ENCODE results near the gene CAVIN3. TPM values are rescaled to one million over a fixed set of nuclear protein-coding genes. Genes with fewer than 3 reads are reported as not detected.

Gene CAVIN3
- total RNA-seq, 1 experiment from 2014 or later: 18.6 TPM

- Histone ChIP-seq H2AFZ (ENCODE audit: low read depth, low read length, poor library complexity, severe bottlenecking) (peak overlapping the region; percentile 41), H3K27ac (ENCODE audit: low read depth, low read length) (peak overlapping the region; percentile 94), H3K4me3 (replicated peaks in 1 of 2; ENCODE audit: low read depth in 1 of 2, low read length in 2 of 2) (peak overlapping the region in 1 of 2 experiments; percentile 64; a peak in 2 of 4 replicates), H3K9me2 (ENCODE audit: insufficient read depth) (no peaks in the 10 kb centered on the region), H4K20me1 (ENCODE audit: insufficient read depth) (no peaks in the 10 kb centered on the region), H3K4me2 (ENCODE audit: low read length) (peak overlapping the region; percentile 89), H3K36me3 (ENCODE audit: control insufficient read depth in 1 of 2, insufficient read depth in 2 of 2, low read length in 2 of 2) (no peaks in the 10 kb centered on the region), H3K4me1 (ENCODE audit: control insufficient read depth in 1 of 2, insufficient read depth in 2 of 2, low read length in 2 of 2) (peaks cover 36 to 47% of the 10 kb centered on the region in 2 experiments), H3K27me3 (ENCODE audit: insufficient read depth, low read length) (no peaks in the 10 kb centered on the region), H3K9me3 (ENCODE audit: control insufficient read depth in 1 of 2, insufficient read depth in 1 of 2, low read depth in 1 of 2, low read length in 2 of 2) (no peaks in the 10 kb centered on the region), H3K79me2 (ENCODE audit: insufficient read depth, low read length) (no peaks in the 10 kb centered on the region), H3K9ac (ENCODE audit: low read length) (peak overlapping the region; percentile 74)
- POLR2A ChIA-PET: no interaction called here
- DNase-seq (ENCODE audit: low read depth, low spot score) (no peak), ATAC-seq (no peak)
- intact Hi-C loops (cut with micrococcal nuclease): loop anchor here (10.0 kb wide), 1 partner anchor 637 kb away; the partner anchor contains the start of genes TRIM22 and TRIM5
- CTCF ChIA-PET: interaction anchor here (0.9 to 1.6 kb wide), 3 partner anchors 23 to 42 kb away, joined by 3 to 9 read pairs (median 7); no protein-coding TSS in a partner anchor
- TSS peak; percentile 61 for BruUV-seq (replicated peaks)
- RAD21 ChIA-PET (ENCODE audit: low non-redundant PET in 1 of 2, low total read pairs in 2 of 2, uncharacterized antibody in 2 of 2, unreplicated experiment in 2 of 2): no interaction called here
- TF ChIP-seq ZFX (IDR thresholded peaks at IDR 0.05) (no peak), RAD21 (IDR thresholded peaks at IDR 0.05; ENCODE audit: low read depth) (no peak), POLR2A (IDR thresholded peaks at IDR 0.05; ENCODE audit: borderline replicate concordance, extremely low read depth, insufficient read depth, insufficient read length) (no peak), SIN3A (IDR thresholded peaks at IDR 0.05; ENCODE audit: low read depth) (no peak), TCF7L2 (IDR thresholded peaks at IDR 0.05; ENCODE audit: borderline replicate concordance, extremely low read depth, insufficient read depth, insufficient read length) (no peak), POLR2AphosphoS5 (IDR thresholded peaks at IDR 0.05; ENCODE audit: low read depth, low read length) (no peak), CBX3 (IDR thresholded peaks at IDR 0.05; ENCODE audit: low read depth) (no peak), SP1 (IDR thresholded peaks at IDR 0.05; ENCODE audit: low read depth) (no peak), EZH2phosphoT487 (IDR thresholded peaks at IDR 0.05; ENCODE audit: borderline replicate concordance) (no peak), EGR1 (IDR thresholded peaks at IDR 0.05; ENCODE audit: low read depth) (no peak)
Measured at GRCh38 chr11:6321356-6321755, 1.1 kb upstream of the CAVIN3 start.

GRCh38 chr11:6319704-6320410, 444 bp downstream of the CAVIN3 start:
- peak overlapping the region; percentile 94 for H3K27ac ChIP-seq (ENCODE audit: low read depth, low read length)
- H3K4me2 ChIP-seq (ENCODE audit: low read length): peak overlapping the region; percentile 89
- H3K4me1 ChIP-seq (ENCODE audit: control insufficient read depth in 1 of 2, insufficient read depth in 2 of 2, low read length in 2 of 2): peaks cover 36 to 52% of the 10 kb centered on the region in 2 experiments
- DNase-seq (ENCODE audit: low read depth, low spot score) (peak; percentile 76), ATAC-seq (peak; percentile 83)
- no TSS peak for BruUV-seq (replicated peaks)
- no peaks in the 10 kb centered on the region for H4K20me1 ChIP-seq (ENCODE audit: insufficient read depth)
- CTCF ChIA-PET: interaction anchor here (1.0 to 1.7 kb wide), 4 partner anchors 34 to 69 kb away, joined by 6 to 18 read pairs (median 8); no protein-coding TSS in a partner anchor
- RAD21 ChIA-PET (ENCODE audit: low non-redundant PET in 1 of 2, low total read pairs in 2 of 2, uncharacterized antibody in 2 of 2, unreplicated experiment in 2 of 2): interaction anchor here in 1 of 2 experiments (1.2 kb wide), 1 partner anchor 34 kb away, joined by 3 read pairs; no protein-coding TSS in a partner anchor
- H3K4me3 ChIP-seq (replicated peaks in 1 of 2; ENCODE audit: low read depth in 1 of 2, low read length in 2 of 2): peak overlapping the region; percentile 49 to 64
- TF ChIP-seq POLR2A (IDR thresholded peaks at IDR 0.05; ENCODE audit: borderline replicate concordance, extremely low read depth, insufficient read depth, insufficient read length) (peak; percentile 71), TCF7L2 (IDR thresholded peaks at IDR 0.05; ENCODE audit: borderline replicate concordance, extremely low read depth, insufficient read depth, insufficient read length) (no peak), ZFX (IDR thresholded peaks at IDR 0.05) (peak; percentile 84), EZH2 (IDR thresholded peaks at IDR 0.05) (no peak), SRF (IDR thresholded peaks at IDR 0.05; ENCODE audit: low read depth) (no peak)
- TF ChIP-seq, protein P1, sequence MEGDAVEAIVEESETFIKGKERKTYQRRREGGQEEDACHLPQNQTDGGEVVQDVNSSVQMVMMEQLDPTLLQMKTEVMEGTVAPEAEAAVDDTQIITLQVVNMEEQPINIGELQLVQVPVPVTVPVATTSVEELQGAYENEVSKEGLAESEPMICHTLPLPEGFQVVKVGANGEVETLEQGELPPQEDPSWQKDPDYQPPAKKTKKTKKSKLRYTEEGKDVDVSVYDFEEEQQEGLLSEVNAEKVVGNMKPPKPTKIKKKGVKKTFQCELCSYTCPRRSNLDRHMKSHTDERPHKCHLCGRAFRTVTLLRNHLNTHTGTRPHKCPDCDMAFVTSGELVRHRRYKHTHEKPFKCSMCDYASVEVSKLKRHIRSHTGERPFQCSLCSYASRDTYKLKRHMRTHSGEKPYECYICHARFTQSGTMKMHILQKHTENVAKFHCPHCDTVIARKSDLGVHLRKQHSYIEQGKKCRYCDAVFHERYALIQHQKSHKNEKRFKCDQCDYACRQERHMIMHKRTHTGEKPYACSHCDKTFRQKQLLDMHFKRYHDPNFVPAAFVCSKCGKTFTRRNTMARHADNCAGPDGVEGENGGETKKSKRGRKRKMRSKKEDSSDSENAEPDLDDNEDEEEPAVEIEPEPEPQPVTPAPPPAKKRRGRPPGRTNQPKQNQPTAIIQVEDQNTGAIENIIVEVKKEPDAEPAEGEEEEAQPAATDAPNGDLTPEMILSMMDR (IDR thresholded peaks at IDR 0.05 in 2 of 3, conservative IDR thresholded peaks at IDR 0.05 in 1 of 3; ENCODE audit: borderline replicate concordance in 1 of 3, insufficient read depth in 1 of 3, low read depth in 2 of 3, low read length in 2 of 3): no peak
- TF ChIP-seq, protein P2, sequence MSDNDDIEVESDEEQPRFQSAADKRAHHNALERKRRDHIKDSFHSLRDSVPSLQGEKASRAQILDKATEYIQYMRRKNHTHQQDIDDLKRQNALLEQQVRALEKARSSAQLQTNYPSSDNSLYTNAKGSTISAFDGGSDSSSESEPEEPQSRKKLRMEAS (IDR thresholded peaks at IDR 0.05): peak; percentile 72
- H3K27me3 ChIP-seq (ENCODE audit: insufficient read depth, low read length): no peaks in the 10 kb centered on the region
- no peak overlapping the region for H2AFZ ChIP-seq (ENCODE audit: low read depth, low read length, poor library complexity, severe bottlenecking)
- no peaks in the 10 kb centered on the region for H3K9me3 ChIP-seq (ENCODE audit: control insufficient read depth in 1 of 2, insufficient read depth in 1 of 2, low read depth in 1 of 2, low read length in 2 of 2)
- intact Hi-C loops (cut with micrococcal nuclease): loop anchor here (10.0 kb wide), 1 partner anchor 635 kb away; the partner anchor contains the start of genes TRIM22 and TRIM5
- no peaks in the 10 kb centered on the region for H3K9me2 ChIP-seq (ENCODE audit: insufficient read depth)
- POLR2A ChIA-PET: interaction anchor here (1.0 kb wide), 1 partner anchor 25 kb away, joined by 3 read pairs; no protein-coding TSS in a partner anchor
- no peaks in the 10 kb centered on the region for H3K79me2 ChIP-seq (ENCODE audit: insufficient read depth, low read length)
- no peaks in the 10 kb centered on the region for H3K36me3 ChIP-seq (ENCODE audit: control insufficient read depth in 1 of 2, insufficient read depth in 2 of 2, low read length in 2 of 2)
- H3K9ac ChIP-seq (ENCODE audit: low read length): peak overlapping the region; percentile 74

Data from HCT116 (cell line).